NCI-H1436 treated with DMSO at 0.1 percent for 48 hours (cell line): ENCODE measurements around the gene ATL1.
"Not testable (repeated sequence)": the region's sequence is repeated elsewhere in the genome, so short reads cannot be mapped to it uniquely, and the experiment has no call there.

Experiments
- DNase-seq: peaks from one replicate; lab custom pipeline; 2025; lab: John Stamatoyannopoulos, UW

The ATL1 gene

GRCh38 chr14:50657753-50658152 is 97.8 kb downstream of the ATL1 start:
- no peak for DNase-seq

GRCh38 chr14:50658203-50658602 is 98.3 kb downstream of the ATL1 start:
- DNase-seq, result no peak

GRCh38 chr14:50659327-50659974 is 99.5 kb downstream of the ATL1 start:
- DNase-seq, result no peak

GRCh38 chr14:50664579-50664978 is 104.6 kb downstream of the ATL1 start:
- DNase-seq, result not testable (repeated sequence)

GRCh38 chr14:50665300-50665699 is 105.4 kb downstream of the ATL1 start:
- DNase-seq, result not testable (repeated sequence)

- no peak for DNase-seq
These were observed 107.1 kb downstream of the ATL1 start for GRCh38 chr14:50666772-50667683.

- no peak for DNase-seq
These were observed 107.7 kb downstream of the ATL1 start for GRCh38 chr14:50667684-50667995.

GRCh38 chr14:50667996-50668825 is 108.3 kb downstream of the ATL1 start, which contains the start of gene SAV1:
Gene SAV1, minus strand, starts transcription at chr14:50668306. Its CDS starts 339 bp downstream, at chr14:50667967.
- no peak for DNase-seq

GRCh38 chr14:50668826-50669143 is 108.8 kb downstream of the ATL1 start:
- DNase-seq, result no peak

GRCh38 chr14:50669441-50669986 is 109.6 kb downstream of the ATL1 start:
- DNase-seq, result no peak

- DNase-seq, result no peak
These were observed 110.4 kb downstream of the ATL1 start for GRCh38 chr14:50670196-50670865.

GRCh38 chr14:50670866-50671256 is 110.9 kb downstream of the ATL1 start:
- DNase-seq, result no peak

GRCh38 chr14:50675597-50675996 is 115.7 kb downstream of the ATL1 start:
- DNase-seq, result no peak

GRCh38 chr14:50676814-50677516 is 117.0 kb downstream of the ATL1 start:
- no peak for DNase-seq

GRCh38 chr14:50677527-50678063 is 117.7 kb downstream of the ATL1 start:
- DNase-seq, result no peak

GRCh38 chr14:50678163-50678562 is 118.2 kb downstream of the ATL1 start:
- DNase-seq, result no peak

- DNase-seq, result no peak
These were observed 119.7 kb downstream of the ATL1 start for GRCh38 chr14:50679674-50680073.
